Caco-2 (cell line): Measurements from ENCODE around the gene PATL2. TPM values are rescaled to one million over a fixed set of nuclear protein-coding genes. Genes with fewer than 3 reads are reported as not detected.

Source experiments
- BruUV-seq: library from RNA; stranded (reverse); fragments of 400-500 nt; replicated peaks from 2 replicates; lab custom pipeline; 2021; lab: Mats Ljungman, UMichigan
- CTCF ChIA-PET: fragments of 300-600 bp; sonication (Branson Sonifier 250); formaldehyde crosslinking; loops from one replicate; lab custom pipeline; 2022; ENCODE audit warnings: antibody characterized with exemption; lab: Charles Lee
- POLR2A ChIA-PET: fragments of 300-600 bp; sonication (Branson Sonifier 250); formaldehyde crosslinking; loops from one replicate; lab custom pipeline; 2022; ENCODE audit warnings: antibody characterized with exemption; lab: Charles Lee
- DNase-seq, 2 experiments: peaks; one replicate each; pipeline versions ENCODE4 v3.0.0 to v3.0.0-alpha.2; 2020 to 2022
- H3K27me3 ChIP-seq: replicated peaks from 2 replicates; pipeline ENCODE4 v1.6.0; 2011; ENCODE audit warnings: low read length; ENCODE audit not compliant: control insufficient read depth, insufficient read depth
- H3K36me3 ChIP-seq: 2 replicates; pipeline ENCODE4 v1.5.1; 2011; ENCODE audit warnings: low read length; ENCODE audit not compliant: control insufficient read depth, insufficient read depth
- H3K4me1 ChIP-seq: fragments of 250-450 bp; sonication (Bioruptor Pico); 2 replicates; pipeline ENCODE4 v1.5.1; 2020; ENCODE audit warnings: mild to moderate bottlenecking
- H3K4me3 ChIP-seq: 2 replicates; pipeline ENCODE4 v1.5.1; 2011; ENCODE audit warnings: low read depth, mild to moderate bottlenecking, control low read depth, low read length
- H3K9me3 ChIP-seq: fragments of 250-450 bp; sonication (Bioruptor Pico); 2 replicates; pipeline ENCODE4 v1.5.1; 2020; ENCODE audit warnings: mild to moderate bottlenecking, moderate library complexity
- H3K27ac Mint-ChIP-seq: one replicate; pipeline ENCODE4 v1.8.0; 2022; ENCODE audit warnings: mixed read lengths; ENCODE audit not compliant: unreplicated experiment
- H3K27me3 Mint-ChIP-seq: one replicate; pipeline ENCODE4 v1.8.0; 2022; ENCODE audit warnings: mixed read lengths; ENCODE audit not compliant: insufficient read depth, unreplicated experiment
- H3K36me3 Mint-ChIP-seq: one replicate; pipeline ENCODE4 v1.8.0; 2022; ENCODE audit warnings: mild to moderate bottlenecking, mixed read lengths; ENCODE audit not compliant: insufficient read depth, unreplicated experiment
- H3K4me1 Mint-ChIP-seq: one replicate; pipeline ENCODE4 v1.8.0; 2022; ENCODE audit warnings: low read depth, mixed read lengths; ENCODE audit not compliant: unreplicated experiment
- H3K4me3 Mint-ChIP-seq: one replicate; pipeline ENCODE4 v1.8.0; 2022; ENCODE audit warnings: mild to moderate bottlenecking, moderate library complexity, mixed read lengths; ENCODE audit not compliant: unreplicated experiment
- H3K9me3 Mint-ChIP-seq: one replicate; pipeline ENCODE4 v1.8.0; 2022; ENCODE audit warnings: mixed read lengths; ENCODE audit not compliant: unreplicated experiment
- intact Hi-C: fragments of 100-400 bp; cut with micrococcal nuclease; formaldehyde crosslinking; loops from one replicate; pipeline ENCODE4 v1.10.0; 2022; ENCODE audit not compliant: unreplicated experiment
- total RNA-seq: library from RNA; stranded (reverse); gene quantifications from 2 replicates; pipeline ENCODE4 v1.2.3, GENCODE V29; 2022
- TF ChIP-seq, protein P1 (sequence below), 2 experiments: fragments of 200-600 bp in 1 of 2; IDR thresholded peaks; 1 replicate in 1 of 2; 2 replicates in 1 of 2; pipeline versions ENCODE4 v1.5.1 to v1.8.0; 2011 to 2022; ENCODE audit warnings: antibody characterized with exemption in 1 of 2, control low read depth in 1 of 2, inconsistent platforms in 1 of 2, low read depth in 1 of 2, low read length in 1 of 2, mild to moderate bottlenecking in 1 of 2, moderate library complexity in 1 of 2; ENCODE audit not compliant: insufficient read depth in 1 of 2, severe bottlenecking in 1 of 2, unreplicated experiment in 1 of 2

PATL2 gene
- total RNA-seq, 1 experiment from 2014 or later, result 0.32 TPM

DNA sequence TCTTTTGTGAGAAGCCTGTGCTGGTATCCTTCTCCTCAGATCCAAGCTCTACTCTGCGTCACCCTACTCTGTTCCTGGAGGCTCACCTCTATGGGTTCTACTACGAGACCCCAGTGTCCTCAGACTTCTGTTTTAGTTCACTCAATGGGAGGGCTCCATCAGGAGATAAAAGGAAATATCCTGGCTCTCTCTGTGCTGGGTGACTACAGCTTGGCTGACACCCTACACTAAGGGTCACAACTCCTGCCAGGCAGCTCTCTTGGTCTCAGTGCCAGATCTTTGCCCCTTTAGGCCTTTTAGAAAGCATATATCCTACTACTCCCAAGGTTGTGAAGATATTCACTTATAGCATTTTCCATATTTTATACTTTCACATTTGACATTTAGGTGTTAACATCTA is 94.1 kb downstream of the PATL2 start:
- ChIA-PET CTCF (no interaction called here), POLR2A (no interaction called here)
- H3K27me3 Mint-ChIP-seq, result no peaks in the 10 kb centered on the region
- H3K27ac Mint-ChIP-seq, result no peak overlapping the region
- no peaks in the 10 kb centered on the region for H3K9me3 Mint-ChIP-seq
- intact Hi-C loops, result no loop called here
- no peaks in the 10 kb centered on the region for H3K9me3 ChIP-seq
- H3K4me3 Mint-ChIP-seq, result no peak overlapping the region
- H3K4me3 ChIP-seq, result no peak overlapping the region
- H3K4me1 ChIP-seq, result no peaks in the 10 kb centered on the region
- H3K4me1 Mint-ChIP-seq, result no peaks in the 10 kb centered on the region
- H3K36me3 ChIP-seq, result 0 out of 2 replicates have a peak, but pooled peaks cover 1% of the 10 kb centered on the region
- peaks cover 11% of the 10 kb centered on the region for H3K36me3 Mint-ChIP-seq
- BruUV-seq, result no TSS peak
- DNase-seq, result no peak
- no peaks in the 10 kb centered on the region for H3K27me3 ChIP-seq
- TF ChIP-seq, protein P1, sequence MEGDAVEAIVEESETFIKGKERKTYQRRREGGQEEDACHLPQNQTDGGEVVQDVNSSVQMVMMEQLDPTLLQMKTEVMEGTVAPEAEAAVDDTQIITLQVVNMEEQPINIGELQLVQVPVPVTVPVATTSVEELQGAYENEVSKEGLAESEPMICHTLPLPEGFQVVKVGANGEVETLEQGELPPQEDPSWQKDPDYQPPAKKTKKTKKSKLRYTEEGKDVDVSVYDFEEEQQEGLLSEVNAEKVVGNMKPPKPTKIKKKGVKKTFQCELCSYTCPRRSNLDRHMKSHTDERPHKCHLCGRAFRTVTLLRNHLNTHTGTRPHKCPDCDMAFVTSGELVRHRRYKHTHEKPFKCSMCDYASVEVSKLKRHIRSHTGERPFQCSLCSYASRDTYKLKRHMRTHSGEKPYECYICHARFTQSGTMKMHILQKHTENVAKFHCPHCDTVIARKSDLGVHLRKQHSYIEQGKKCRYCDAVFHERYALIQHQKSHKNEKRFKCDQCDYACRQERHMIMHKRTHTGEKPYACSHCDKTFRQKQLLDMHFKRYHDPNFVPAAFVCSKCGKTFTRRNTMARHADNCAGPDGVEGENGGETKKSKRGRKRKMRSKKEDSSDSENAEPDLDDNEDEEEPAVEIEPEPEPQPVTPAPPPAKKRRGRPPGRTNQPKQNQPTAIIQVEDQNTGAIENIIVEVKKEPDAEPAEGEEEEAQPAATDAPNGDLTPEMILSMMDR (IDR thresholded peaks at IDR 0.05; ENCODE audit: insufficient read depth in 1 of 2, low read depth in 1 of 2, low read length in 1 of 2, severe bottlenecking in 1 of 2, unreplicated experiment in 1 of 2), result no peak

Other genes with a start within 250 kb of the PATL2 start
- gene EIF3J, start 174.2 kb downstream of the PATL2 start, total RNA-seq, result 179 and 182 TPM in 2 replicates
- gene SPG11, start 47.7 kb downstream of the PATL2 start, total RNA-seq, result 43.3 and 45.7 TPM in 2 replicates
- gene B2M, start 194 bp upstream of the PATL2 start, total RNA-seq, result 269 and 273 TPM in 2 replicates
- 5.8 and 6.7 TPM in 2 replicates for gene TRIM69, start 25.2 kb upstream of the PATL2 start, total RNA-seq
- not detected in 2 replicates for gene TERB2, start 245.4 kb upstream of the PATL2 start, total RNA-seq